Left renal cortex interstitium (tissue), 4 donors: ENCODE results near the gene MFAP4. TPM values are rescaled to one million over a fixed set of nuclear protein-coding genes. Genes with fewer than 3 reads are reported as not detected.

ENCODE experiments used
- DNase-seq, 4 donors: peaks; one replicate each; pipeline ENCODE4 v3.0.0-alpha.2; 2013; ENCODE audit warnings: low read depth in 4 of 4, low spot score in 2 of 4, missing footprints in 1 of 4
- polyA plus RNA-seq, 4 donors: library from polyadenylated mRNA; unstranded; fragments of 120-200 nt; gene quantifications; one replicate each; pipeline ENCODE4 v1.2.1, GENCODE V29; 2013; ENCODE audit not compliant: insufficient read length in 4 of 4

MFAP4 gene
- polyA plus RNA-seq, 4 donors: 147 to 349 (median 244) TPM

GRCh38 chr17:19387921-19388521, 1.0 kb upstream of the MFAP4 start:
- DNase-seq: no peak

DNA sequence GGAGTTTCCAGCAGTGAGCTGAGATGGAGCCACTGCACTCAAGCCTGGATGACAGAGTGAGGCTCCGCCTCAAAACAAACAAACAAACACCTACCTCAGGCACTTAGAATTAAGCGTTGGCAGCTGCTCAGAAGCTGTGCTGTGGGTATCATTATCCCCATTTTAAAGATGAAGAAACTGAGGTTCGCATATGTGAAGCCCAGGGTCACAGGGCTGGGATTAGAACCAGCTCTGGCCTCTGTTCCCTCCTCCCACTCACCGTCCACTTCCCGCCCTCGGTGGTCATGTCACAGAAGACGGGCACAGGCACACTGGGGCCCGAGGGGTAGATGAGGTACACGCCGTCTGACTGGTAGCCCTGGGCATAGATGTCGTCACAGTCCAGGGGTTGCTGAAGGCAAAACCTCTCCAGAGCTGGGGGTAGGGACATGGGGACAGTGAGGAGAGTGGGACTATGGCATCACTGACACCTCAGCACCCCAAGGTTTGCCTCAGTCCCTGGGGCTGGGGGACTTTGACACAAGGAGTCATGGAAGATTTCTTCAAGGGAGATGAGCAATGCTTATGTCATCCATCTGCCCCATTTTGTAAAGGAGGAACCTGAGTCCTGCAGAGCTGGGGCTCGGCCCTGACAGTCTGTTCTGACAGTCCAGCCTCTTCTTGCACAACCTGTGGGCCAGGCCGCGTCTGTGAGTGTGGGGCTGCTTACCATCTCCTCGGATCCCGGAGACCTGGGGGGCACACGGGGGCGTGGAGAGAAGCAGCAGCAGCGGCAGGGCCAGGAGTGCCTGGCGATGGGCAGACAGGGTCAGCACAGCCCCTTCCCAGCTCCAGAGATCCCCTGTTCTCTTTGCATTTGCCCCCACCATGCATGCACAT, 700 bp downstream of the MFAP4 start:
- no peak for DNase-seq

DNA sequence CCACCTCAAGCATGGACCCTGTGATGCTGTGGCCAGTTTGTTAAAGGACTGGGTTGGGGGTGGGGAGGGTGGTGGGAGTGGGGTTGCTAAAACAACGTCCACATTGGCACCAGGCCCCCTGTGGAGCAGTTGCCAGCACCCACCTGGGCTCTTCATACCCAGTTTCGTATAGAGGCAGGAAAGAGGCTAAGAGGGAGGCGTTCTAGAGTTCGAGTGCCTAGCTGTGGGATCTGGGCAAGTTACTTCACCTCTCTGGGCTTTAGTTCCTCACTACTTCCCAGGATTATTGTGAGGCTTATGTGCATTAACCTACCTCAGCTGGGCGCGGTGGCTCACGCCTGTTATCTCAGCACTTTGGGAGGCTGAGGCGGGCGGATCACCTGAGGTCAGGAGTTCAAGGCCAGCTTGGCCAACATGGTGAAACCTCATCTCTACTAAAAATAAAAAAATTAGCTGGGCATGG, 1.4 kb downstream of the MFAP4 start:
- no peak for DNase-seq

DNA sequence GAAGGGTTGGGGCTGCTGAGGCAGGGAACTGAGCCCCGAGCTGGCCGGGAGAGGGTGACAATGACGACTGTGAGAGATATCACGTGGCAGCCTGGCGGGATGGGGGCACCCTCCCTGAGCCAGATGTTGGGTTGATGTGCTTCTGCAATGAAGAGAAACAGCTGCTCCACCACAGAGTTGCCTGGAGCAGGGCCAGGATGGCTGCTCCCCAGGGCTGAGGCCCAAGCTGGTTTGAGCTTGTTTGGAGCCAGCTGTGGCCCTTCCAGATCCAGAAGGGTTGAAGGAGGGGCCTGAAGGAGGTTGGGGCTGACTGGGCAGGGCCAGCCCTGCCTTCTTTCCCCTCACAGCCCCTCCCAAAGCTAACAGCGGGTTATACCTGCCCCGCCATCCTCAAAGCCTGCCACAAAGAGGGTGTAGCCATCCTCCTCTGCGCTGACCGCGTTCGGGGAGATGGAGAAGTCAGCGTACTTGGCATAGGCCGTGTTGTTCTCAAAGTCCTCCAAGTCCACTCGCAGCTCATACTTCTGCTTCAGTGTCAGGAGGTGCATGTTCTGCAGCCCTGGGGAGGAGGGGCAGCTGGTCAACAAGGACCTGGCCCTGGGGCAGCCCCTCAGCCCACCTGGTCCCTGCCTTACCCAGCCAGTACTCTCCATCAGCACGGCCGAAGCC, 2.1 kb downstream of the MFAP4 start:
- DNase-seq: peak in 3 of 4 donors; percentile 58 to 76 (median 74)

GRCh38 chr17:19383681-19384470, 3.1 kb downstream of the MFAP4 start:
- no peak for DNase-seq

DNA sequence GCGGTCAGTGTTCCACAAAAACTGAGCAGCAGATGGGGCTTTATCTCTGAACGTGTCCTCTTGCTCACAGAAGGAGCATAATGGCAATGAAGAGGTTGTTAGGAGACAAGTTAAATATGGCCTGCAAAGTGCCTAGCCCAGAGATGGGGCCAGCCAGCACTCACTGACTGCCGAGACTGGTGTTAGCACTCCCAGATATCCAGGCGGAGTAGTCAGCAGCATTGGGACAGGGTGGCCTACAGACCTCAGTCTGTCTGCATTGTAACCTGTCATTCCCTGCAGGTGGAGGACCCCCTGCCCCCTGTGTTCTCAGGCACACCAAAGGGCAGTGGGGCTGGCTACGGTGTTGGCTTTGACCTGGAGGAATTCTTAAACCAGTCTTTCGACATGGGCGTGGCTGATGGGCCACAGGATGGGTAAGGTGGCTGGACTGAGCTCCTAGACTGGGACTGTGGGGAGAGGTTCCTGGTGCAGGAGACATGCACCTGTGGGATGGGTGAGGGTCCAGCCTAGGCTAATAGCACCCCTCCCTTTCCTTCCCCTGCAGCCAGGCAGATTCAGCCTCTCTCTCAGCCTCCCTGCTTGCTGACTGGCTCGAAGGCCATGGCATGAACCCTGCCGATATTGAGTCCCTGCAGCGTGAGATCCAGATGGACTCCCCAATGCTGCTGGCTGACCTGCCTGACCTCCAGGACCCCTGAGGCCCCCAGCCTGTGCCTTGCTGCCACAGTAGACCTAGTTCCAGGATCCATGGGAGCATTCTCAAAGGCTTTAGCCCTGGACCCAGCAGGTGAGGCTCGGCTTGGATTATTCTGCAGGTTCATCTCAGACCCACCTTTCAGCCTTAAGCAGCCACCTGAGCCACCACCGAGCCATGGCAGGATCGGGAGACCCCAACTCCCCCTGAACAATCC, 4.2 kb downstream of the MFAP4 start:
- no peak for DNase-seq

DNA sequence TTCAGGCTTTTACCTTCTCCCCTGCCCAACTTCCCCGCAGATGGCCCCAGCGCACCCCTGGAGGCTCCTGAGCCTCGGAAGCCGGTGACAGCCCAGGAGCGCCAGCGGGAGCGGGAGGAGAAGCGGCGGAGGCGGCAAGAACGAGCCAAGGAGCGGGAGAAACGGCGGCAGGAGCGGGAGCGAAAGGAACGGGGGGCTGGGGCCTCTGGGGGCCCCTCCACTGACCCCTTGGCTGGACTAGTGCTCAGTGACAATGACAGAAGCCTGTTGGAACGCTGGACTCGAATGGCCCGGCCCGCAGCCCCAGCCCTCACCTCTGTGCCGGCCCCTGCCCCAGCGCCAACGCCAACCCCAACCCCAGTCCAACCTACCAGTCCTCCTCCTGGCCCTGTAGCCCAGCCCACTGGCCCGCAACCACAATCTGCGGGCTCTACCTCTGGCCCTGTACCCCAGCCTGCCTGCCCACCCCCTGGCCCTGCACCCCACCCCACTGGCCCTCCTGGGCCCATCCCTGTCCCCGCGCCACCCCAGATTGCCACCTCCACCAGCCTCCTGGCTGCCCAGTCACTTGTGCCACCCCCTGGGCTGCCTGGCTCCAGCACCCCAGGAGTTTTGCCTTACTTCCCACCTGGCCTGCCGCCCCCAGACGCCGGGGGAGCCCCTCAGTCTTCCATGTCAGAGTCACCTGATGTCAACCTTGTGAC, 5.1 kb downstream of the MFAP4 start:
- no peak for DNase-seq

- no peak for DNase-seq
Observed at GRCh38 chr17:19381361-19381740, 5.6 kb downstream of the MFAP4 start.

GRCh38 chr17:19380481-19381301, 6.3 kb downstream of the MFAP4 start:
- no peak for DNase-seq

DNA sequence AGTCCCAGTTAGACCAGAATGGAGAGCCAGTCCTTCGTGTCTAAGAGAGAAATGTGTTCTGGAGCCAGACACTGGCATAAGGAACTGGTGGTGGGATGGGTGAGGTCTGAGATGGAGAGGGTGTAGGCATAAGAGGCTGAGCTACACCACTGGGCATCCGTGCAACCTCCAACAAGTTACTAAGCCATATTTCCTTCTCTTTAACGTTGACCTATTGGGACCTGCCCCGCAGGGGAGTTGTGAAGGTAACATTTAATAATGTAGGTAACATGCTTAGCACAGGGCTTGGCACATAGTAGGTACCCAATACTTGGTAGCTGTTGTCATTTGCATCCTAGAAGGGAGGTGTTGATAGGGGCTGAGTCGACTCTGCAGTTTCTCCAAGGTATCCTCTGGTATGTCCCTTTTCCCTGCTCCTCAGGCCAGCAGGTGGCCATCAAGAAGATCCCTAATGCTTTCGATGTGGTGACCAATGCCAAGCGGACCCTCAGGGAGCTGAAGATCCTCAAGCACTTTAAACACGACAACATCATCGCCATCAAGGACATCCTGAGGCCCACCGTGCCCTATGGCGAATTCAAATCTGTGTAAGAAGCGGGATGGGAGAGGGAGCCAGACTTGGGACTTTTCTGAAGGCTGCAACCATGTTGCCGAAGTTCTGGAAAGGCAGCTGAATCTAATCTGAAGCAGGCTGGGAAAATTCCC, 7.5 kb downstream of the MFAP4 start:
- no peak for DNase-seq

DNA sequence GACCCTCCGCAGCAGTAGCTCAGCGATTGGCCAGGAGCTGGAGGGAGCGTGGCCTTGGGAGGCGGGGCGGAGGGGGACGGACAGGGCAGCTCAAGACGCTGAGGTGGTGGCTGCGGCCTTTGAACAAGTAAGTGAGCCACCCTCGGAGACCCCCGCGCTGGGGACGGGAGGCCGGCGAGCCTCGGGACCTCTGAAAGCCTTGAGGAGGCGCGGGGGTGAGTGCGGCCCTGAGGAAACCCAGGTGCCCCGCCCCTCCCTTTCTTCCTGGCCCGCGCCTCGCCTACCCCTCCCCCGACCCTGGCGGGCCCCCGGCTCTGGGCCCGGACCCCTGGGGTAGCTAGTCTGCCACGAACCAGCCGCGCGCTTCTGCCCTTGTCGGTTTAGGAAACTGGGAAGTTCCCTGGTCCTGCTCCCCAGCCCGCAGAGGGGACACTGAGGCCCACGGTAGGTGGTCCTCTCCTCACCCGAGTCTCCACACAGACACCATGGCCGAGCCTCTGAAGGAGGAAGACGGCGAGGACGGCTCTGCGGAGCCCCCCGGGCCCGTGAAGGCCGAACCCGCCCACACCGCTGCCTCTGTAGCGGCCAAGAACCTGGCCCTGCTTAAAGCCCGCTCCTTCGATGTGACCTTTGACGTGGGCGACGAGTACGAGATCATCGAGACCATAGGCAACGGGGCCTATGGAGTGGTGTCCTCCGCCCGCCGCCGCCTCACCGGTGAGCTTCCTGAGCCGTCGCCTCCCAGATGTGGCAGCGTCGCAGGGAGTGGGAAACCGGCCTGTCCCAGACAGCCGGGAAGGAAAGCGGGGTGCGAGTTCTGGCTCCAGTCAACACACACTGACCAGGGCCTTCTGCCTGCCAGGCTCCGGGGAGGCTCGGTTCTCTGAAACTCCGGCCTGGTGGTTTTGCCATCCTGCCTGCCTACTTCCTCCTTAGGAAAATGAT, 8.3 kb downstream of the MFAP4 start, which contains the start of gene MAPK7:
MAPK7 (plus strand) TSS at position 83 of the 945 bp plus-strand sequence; CDS start at position 486, 403 bp downstream.
- DNase-seq: no peak

DNA sequence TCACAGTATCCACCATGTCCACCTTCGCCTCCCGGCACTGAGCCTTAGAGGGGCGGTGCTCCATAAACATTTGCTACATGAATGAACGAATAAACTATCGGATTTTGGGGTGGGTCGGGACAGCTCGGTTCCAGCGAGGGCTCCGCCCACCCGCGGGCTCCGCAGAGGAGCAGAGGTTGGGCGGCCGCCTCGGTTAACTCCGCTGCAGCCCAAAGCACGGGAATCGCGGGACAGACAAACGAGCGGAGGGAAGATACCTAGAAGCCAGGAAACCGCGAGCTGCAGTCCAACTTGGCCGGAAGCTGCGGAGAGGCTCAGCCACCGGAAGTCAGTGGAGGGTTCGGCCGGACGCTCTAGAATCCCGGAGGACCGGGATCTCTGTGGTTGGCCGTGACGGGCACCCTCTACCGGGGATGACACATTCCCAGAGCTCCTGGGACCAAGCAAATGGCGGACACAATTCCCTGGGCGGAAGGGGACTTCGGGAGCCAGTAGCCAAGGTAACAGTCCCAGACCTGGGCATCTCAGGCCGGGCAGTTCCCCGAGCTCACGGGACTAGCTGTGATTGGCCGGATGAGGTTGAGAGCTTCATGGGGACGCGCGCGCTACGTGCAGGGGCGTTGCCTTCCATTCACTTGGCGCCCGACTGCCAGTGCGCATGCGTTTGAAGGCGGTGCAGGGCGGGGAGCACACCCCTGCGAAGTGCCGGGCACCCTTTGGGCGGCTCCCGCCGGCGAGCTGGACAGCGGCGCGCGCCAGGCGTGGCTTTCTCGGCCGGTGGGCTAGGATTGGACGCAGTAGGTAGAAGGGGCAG, 9.2 kb downstream of the MFAP4 start:
- DNase-seq: peak; percentile 97 to 99 (median 98)

DNA sequence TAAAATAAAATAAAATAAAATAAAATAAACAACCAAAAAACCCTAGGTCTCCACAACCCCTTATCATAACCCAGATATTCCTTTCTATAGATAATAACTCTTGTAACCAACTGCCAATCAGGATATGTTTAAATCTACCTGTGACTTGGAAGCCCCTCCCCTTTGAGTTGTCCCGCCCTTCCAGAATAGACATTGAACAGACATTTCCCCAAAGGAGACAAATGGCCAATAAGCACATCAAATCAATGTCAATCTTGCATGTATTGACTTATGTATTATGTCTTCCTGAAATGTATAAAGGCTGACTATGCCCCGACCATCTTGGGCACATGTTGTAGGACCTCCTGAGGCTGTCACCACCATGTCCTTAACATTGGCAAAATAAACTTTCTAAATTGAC, 10.2 kb downstream of the MFAP4 start:
- no peak for DNase-seq

- no peak for DNase-seq
Observed at GRCh38 chr17:19375732-19376131, 11.3 kb downstream of the MFAP4 start.

DNA sequence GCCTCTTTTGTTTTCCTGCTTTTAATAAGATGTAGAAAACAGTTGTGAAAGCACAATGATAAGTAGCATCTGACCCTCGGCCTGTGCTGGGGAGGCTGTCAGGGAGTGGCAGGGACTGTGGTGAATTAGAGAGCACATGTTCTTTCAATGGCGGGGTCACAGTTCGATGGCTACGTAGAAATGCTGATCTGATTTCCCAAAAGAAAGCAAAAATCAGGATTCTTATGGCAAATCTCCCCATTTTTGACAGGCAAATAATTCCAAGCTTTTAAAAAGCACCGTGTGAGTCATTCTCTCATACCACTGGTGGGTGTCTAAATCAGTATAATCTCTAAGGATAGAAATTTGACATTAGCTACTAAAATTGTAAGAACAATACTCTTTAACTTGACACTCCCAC, 12.9 kb downstream of the MFAP4 start:
- DNase-seq: no peak
